Gastrocnemius medialis (tissue), 4 donors: ENCODE results near the gene CFAP100.

ENCODE experiments used
- POLR2A ChIP-seq, 2 donors: fragments of 450-650 bp; IDR thresholded peaks; one replicate each; pipeline ENCODE4 v1.6.1; 2017; ENCODE audit warnings: antibody characterized with exemption in 2 of 2, mild to moderate bottlenecking in 2 of 2, moderate library complexity in 2 of 2
- TF ChIP-seq, protein P1 (sequence below), 5 experiments: fragments of 450-650 bp in 3 of 5; fragments of 200-600 bp in 2 of 5; sonication (generic) in 2 of 5; IDR thresholded peaks in 4 of 5; conservative IDR thresholded peaks in 1 of 5; 1 replicate in 4 of 5; 2 replicates in 1 of 5; pipeline ENCODE4 v1.5.1; 2016 to 2019; ENCODE audit warnings: antibody characterized with exemption in 5 of 5, mild to moderate bottlenecking in 3 of 5, moderate library complexity in 3 of 5

DNA sequence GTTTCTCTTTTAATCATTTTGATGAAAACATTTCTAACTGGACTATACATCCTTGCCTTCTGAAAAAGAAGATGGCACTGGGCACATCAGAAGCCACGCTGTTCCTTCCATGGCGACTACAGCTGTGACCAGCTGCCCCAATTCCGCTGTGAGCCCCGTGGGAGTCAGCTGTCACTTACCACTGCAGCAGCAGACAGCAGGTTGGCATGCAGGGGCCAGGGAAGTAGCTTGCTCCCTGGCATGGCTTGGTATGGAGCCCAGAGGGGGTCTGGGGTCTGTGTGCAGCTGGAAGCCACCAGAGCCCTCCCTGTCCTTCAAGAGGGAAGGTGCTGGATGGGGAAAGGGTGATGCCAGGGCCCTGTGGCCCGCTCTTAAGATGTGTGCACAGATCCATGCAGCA is 85.5 kb downstream of the CFAP100 start:
- TF ChIP-seq POLR2A (IDR thresholded peaks at IDR 0.05), result no peak
- TF ChIP-seq, protein P1, sequence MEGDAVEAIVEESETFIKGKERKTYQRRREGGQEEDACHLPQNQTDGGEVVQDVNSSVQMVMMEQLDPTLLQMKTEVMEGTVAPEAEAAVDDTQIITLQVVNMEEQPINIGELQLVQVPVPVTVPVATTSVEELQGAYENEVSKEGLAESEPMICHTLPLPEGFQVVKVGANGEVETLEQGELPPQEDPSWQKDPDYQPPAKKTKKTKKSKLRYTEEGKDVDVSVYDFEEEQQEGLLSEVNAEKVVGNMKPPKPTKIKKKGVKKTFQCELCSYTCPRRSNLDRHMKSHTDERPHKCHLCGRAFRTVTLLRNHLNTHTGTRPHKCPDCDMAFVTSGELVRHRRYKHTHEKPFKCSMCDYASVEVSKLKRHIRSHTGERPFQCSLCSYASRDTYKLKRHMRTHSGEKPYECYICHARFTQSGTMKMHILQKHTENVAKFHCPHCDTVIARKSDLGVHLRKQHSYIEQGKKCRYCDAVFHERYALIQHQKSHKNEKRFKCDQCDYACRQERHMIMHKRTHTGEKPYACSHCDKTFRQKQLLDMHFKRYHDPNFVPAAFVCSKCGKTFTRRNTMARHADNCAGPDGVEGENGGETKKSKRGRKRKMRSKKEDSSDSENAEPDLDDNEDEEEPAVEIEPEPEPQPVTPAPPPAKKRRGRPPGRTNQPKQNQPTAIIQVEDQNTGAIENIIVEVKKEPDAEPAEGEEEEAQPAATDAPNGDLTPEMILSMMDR (IDR thresholded peaks at IDR 0.05 in 4 of 5, conservative IDR thresholded peaks at IDR 0.05 in 1 of 5), result no peak
